Fibroblast of skin of left biceps (primary cell): ENCODE results near the gene WDFY3.
"Not testable (repeated sequence)": the region's sequence is repeated elsewhere in the genome, so short reads cannot be mapped to it uniquely, and the experiment has no call there.

Experiments used
- DNase-seq, 2 experiments: peaks; one replicate each; pipeline ENCODE4 v3.0.0-alpha.2; 2013; ENCODE audit warnings: low read depth in 2 of 2

Gene WDFY3

DNA sequence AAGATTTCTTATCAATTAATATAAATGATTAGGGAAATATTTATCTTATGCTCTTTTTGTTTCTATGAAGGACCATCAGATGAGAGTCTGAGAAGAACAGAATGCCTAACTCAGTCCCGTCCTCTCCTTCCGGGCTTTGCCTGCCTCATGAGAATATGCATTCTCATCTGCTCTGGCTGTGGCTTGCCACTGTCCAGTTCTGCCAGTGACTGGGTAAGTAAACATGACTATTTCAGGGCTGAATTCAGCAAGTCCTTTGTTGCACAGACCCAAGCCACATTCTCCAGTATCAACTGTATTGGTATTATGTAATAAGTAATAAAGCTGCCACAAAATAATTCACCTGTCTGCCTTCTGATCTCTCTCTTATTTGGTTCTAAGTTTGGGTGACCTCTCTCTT lies 110.7 kb downstream of the WDFY3 start:
- no peak for DNase-seq

DNA sequence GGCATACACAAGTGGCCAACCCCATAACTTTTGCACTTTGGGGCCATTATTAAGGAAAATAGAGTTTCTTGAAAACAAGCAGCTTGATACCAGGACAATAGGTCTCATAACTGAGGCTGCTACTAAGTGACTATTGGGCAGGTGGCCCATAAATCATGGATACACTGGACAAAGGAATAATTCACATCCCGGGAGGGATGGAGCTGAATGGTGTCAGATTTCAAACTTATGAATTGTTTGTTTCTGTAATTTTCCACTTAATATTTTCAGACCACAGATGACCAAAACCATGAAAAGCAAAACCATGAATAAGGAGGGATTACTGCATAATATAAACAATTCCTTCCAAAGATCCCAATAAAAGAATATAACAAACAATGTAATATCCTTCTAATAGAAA lies 114.4 kb downstream of the WDFY3 start:
- DNase-seq = no peak

DNA sequence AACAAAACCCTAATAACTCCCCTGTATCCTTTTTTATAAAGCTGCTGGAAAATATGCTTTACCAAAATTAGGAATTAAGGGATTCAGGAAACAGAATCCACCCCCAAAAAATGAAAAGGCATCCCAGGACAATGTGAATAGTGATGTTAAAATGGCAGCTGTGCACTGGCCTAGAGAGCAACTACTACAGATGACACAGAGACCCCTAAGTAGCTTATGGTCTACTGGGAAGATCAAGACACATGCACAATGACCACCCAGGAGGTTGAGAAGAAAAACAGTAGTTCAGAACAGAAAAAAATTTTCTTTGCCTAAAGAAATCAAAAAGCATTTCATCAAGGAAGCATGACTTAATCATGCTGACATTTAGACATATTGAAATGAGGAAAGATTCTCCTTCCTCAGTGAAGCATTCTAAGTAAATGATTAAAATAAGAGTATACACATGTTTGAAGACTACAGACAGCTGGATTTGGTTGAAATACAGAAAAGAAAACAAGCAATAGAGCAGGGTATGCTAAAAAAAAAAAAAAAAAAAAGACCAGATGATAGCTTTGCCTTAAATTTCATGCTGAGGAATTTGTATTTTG lies 117.3 kb downstream of the WDFY3 start:
- DNase-seq = peak in 1 of 2 experiments; percentile 6

DNA sequence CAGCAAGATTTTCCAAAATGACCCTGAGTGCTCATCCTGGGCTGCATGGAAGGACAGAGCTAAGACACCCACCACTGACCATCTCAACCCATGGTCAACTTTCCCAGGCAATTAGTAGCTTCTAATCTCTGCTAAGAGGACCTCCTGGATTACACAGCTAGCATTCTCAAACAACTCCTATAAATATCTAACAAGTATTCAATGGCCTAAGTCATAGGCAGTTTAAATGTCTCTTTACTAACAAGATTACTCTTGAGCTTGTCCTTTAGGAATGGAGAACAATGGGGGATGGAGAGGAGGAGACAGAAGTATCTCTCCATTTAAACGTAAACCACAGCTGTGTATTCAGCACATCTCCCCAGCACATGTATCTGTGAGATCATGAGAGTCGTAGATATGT lies 118.1 kb downstream of the WDFY3 start:
- DNase-seq = no peak

DNA sequence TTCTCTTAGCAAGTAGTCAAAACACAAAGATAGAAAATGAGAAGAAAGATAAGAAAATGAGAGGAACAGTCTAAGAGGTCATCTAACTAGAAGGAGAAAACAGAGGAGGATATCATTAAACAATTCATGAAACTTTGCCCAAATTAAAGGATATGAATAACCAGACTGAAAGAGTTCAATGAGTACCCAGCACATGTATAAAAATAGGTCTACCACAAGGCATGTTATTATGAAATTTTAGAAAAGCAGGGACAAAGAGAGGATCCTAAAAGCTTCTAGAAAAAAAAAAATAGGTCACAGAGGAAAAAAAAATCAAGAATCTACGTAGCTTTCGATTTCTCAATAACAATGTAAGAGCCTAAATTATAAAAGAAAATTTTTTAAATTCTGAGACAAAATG lies 118.5 kb downstream of the WDFY3 start:
- DNase-seq = no peak

DNA sequence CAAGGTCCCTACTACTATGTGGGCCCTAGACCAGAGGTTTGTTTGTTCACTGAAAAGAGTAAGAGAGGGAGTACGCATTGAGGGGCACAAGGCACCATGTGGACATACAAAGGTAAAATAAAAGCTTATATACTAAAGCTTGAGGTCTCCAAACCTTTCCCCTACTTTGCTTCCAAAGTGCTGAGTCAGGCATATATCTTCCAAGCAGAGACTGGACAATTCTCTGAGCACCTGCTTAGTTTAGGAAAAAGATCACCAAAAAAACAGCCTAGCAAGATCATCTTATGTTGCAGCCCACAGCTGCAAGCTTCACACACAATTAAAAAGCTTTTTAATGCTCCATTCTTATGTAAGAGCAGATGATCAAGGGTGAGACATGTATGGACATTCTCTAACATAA lies 119.5 kb downstream of the WDFY3 start:
- no peak for DNase-seq

- DNase-seq = no peak
Measured at GRCh38 chr4:84841435-84841834, 125.1 kb downstream of the WDFY3 start.

DNA sequence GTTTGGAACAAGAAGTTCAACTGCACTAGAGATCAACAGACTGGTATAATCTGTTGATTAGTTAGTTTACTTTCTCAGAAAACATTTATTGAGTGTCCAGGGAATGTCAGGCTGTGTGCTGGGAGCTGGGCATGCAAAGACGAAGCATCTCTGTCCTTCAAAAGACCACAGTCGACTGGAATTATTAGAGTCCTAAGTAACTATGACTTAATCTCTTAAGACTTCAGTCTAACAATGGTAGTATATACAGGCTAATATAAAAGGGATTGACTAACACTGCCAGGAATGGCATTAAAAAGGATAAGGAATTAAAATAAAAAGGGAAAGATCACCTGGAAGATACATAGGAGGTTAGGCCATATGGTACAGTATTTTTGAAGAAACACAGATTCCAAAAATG lies 128.7 kb downstream of the WDFY3 start:
- DNase-seq = no peak

- DNase-seq = not testable (repeated sequence)
Measured at GRCh38 chr4:84829633-84830032, 136.9 kb downstream of the WDFY3 start.

GRCh38 chr4:84826681-84827080 lies 139.8 kb downstream of the WDFY3 start:
- DNase-seq = no peak

DNA sequence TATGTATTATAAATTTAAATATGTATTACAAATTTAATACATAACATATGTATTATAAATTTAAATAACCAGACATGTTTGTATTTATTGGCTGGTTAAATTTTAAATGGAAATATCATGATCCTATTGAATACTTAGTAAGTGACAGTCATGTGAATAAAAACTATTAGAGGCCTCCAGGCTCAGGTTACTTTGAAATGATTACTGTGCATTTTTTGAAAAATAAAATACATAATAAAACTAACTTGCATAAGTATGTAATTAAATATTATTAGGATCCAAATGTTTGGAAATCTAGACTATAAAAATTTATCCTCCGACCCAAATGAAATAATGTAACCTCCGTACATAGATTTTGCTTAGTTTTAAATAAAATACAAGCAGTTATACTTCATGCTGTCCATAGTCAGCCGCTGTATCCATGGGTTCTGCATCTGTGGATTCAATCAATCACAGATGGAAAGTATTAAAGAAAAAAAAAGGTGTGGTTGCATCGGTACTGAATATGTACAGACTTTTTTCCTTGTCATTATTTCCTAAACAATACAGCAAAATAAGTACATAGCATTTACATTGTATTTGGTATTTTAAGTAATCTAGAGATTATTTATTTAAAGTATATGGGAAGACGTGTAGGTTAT lies 140.7 kb downstream of the WDFY3 start:
- no peak for DNase-seq

DNA sequence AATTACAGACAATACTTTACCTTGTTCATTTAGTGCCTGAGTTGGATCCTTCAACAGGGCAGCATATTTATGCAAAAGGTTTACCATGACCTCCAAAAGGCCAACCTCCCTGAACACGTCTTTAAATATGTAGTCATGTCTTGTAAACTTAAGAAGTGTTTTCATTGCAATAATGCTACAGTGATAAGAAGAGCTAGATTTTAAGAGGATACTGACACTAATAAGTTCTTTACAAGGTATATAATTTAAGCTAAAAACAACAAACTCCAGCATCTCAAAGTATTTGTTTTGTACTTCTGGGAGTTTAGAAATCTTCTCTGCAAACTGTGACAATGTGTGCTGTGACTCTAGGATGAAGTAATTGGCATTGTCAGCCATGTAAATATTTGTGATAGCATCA lies 145.4 kb downstream of the WDFY3 start:
- DNase-seq = no peak

GRCh38 chr4:84814094-84814750 lies 152.3 kb downstream of the WDFY3 start:
- peak; percentile 21 to 23 for DNase-seq

- DNase-seq = no peak
Measured at GRCh38 chr4:84809946-84810345, 156.5 kb downstream of the WDFY3 start.

DNA sequence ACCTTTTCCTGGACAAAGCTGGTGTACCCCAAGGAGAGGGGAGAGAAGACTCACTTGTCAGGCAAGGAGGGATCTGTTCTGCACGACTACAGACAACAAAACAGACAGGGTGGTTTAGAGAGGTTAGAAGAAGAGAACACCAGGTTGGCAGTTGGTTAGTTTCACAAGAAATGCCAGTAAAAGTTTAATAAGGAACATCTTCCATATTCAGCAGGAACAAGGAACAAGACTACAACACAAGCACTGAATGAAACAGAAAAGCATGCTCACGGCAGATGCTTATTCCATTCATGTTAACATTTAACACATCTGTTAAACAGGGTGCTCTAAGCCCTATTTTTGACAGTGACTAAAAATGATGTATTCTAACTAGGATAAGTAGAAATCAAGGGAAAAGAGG lies 158.2 kb downstream of the WDFY3 start:
- DNase-seq = no peak

GRCh38 chr4:84806541-84806940 lies 159.9 kb downstream of the WDFY3 start:
- not testable (repeated sequence) for DNase-seq

- peak in 1 of 2 experiments; percentile 3 for DNase-seq
Measured at GRCh38 chr4:84804136-84804535, 162.4 kb downstream of the WDFY3 start.

- no peak for DNase-seq
Measured at GRCh38 chr4:84803720-84804119, 162.8 kb downstream of the WDFY3 start.

- no peak for DNase-seq
Measured at GRCh38 chr4:84803116-84803515, 163.4 kb downstream of the WDFY3 start.

- peak in 1 of 2 experiments; percentile 1 for DNase-seq
Measured at GRCh38 chr4:84800256-84800655, 166.2 kb downstream of the WDFY3 start.

GRCh38 chr4:84799318-84799717 lies 167.2 kb downstream of the WDFY3 start:
- no peak for DNase-seq

- no peak for DNase-seq
Measured at GRCh38 chr4:84796394-84796793, 170.1 kb downstream of the WDFY3 start.
